OCI-LY1 (cell line): Measurements from ENCODE around the gene NEMF.

ENCODE experiments used
- H2AFZ ChIP-seq: fragments of 200-600 bp; sonication (generic), shearing (Covaris generic); 2 replicates; pipeline ENCODE4 v1.6.0; 2014; ENCODE audit warnings: antibody characterized with exemption, mild to moderate bottlenecking, low read length
- H3F3A ChIP-seq: fragments of 200-600 bp; sonication (generic), shearing (Covaris generic); 2 replicates; pipeline ENCODE4 v1.6.0; 2014; ENCODE audit warnings: mild to moderate bottlenecking, antibody characterized with exemption, low read length, moderate library complexity; ENCODE audit not compliant: insufficient read depth
- H3K27ac ChIP-seq: fragments of 200-600 bp; sonication (generic); 2 replicates; pipeline ENCODE4 v1.5.1; 2014; ENCODE audit warnings: low read length, mixed run types, mild to moderate bottlenecking, low read depth; ENCODE audit not compliant: poor library complexity, severe bottlenecking
- H3K27me3 ChIP-seq: fragments of 200-600 bp; sonication (generic); 2 replicates; pipeline ENCODE4 v1.6.0; 2014; ENCODE audit warnings: antibody characterized with exemption, mild to moderate bottlenecking, low read length, moderate library complexity; ENCODE audit not compliant: insufficient read depth
- H3K36me3 ChIP-seq: fragments of 200-600 bp; sonication (generic); 2 replicates; pipeline ENCODE4 v1.6.1; 2014; ENCODE audit warnings: mild to moderate bottlenecking, antibody characterized with exemption, low read length, moderate library complexity, mixed read lengths; ENCODE audit not compliant: insufficient read depth
- H3K4me1 ChIP-seq: fragments of 200-600 bp; sonication (generic); 2 replicates; pipeline ENCODE4 v1.5.1; 2014; ENCODE audit warnings: mild to moderate bottlenecking, low read length, moderate library complexity; ENCODE audit not compliant: insufficient read depth, severe bottlenecking
- H3K4me2 ChIP-seq: fragments of 200-600 bp; sonication (generic), shearing (Covaris generic); 2 replicates; pipeline ENCODE4 v1.6.1; 2014; ENCODE audit warnings: low read length
- H3K4me3 ChIP-seq: fragments of 200-600 bp; sonication (generic); 2 replicates; pipeline ENCODE4 v1.5.1; 2014; ENCODE audit warnings: low read length, low read depth, mild to moderate bottlenecking, mixed read lengths; ENCODE audit not compliant: poor library complexity, severe bottlenecking
- H3K79me2 ChIP-seq: fragments of 200-600 bp; shearing (Covaris generic); 2 replicates; pipeline ENCODE4 v1.6.1; 2016; ENCODE audit warnings: mixed run types, low read length, mixed read lengths; ENCODE audit not compliant: insufficient read depth
- H3K9ac ChIP-seq: fragments of 200-600 bp; sonication (generic), shearing (Covaris generic); 2 replicates; pipeline ENCODE4 v1.6.1; 2014; ENCODE audit warnings: mild to moderate bottlenecking, low read length, mixed read lengths
- H3K9me2 ChIP-seq: fragments of 200-600 bp; sonication (generic), shearing (Covaris generic); 2 replicates; pipeline ENCODE4 v1.6.1; 2014; ENCODE audit warnings: low read depth, mild to moderate bottlenecking, low read length, mixed read lengths
- H3K9me3 ChIP-seq: fragments of 200-600 bp; shearing (Covaris generic); 2 replicates; pipeline ENCODE4 v1.6.1; 2014; ENCODE audit warnings: low read length, mixed read lengths
- H4K20me1 ChIP-seq: fragments of 200-600 bp; sonication (generic), shearing (Covaris generic); 2 replicates; pipeline ENCODE4 v1.6.0; 2016; ENCODE audit warnings: mild to moderate bottlenecking, low read length; ENCODE audit not compliant: insufficient read depth
- EZH2 ChIP-seq: fragments of 200-600 bp; sonication (generic), shearing (Covaris generic); IDR thresholded peaks from 2 replicates; pipeline ENCODE4 v1.8.0; 2017; ENCODE audit warnings: borderline replicate concordance, mixed run types, mild to moderate bottlenecking, antibody characterized with exemption, low read length, moderate library complexity, mixed read lengths
- TF ChIP-seq, protein P1 (sequence below): fragments of 200-600 bp; sonication (generic), shearing (Covaris generic); IDR thresholded peaks from 2 replicates; pipeline ENCODE4 v1.5.1; 2017; ENCODE audit warnings: mild to moderate bottlenecking, antibody characterized with exemption, low read length, moderate library complexity, mixed read lengths

Gene NEMF

DNA sequence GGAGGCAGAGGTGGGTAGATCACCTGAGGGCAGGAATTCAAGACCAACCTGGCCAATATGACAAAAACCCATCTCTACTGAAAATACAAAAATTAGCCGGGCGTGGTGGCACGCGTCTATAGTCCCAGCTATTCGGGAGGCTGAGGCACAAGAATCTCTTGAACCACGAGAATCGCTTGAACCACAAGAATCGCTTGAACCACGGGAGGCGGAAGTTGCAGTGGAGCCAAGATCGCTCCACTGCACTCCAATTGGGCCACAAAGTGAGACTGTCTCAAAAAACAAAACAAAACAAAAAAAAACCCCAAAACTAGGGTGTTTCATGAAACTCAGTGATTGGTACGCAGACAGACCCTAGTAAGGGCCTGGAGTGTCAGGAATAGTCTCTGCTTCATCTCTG, 33.9 kb upstream of the NEMF start:
- Histone ChIP-seq H3K9me2 (no peaks in the 10 kb centered on the region), H2AFZ (no peak overlapping the region), H4K20me1 (no peaks in the 10 kb centered on the region), H3K9me3 (no peaks in the 10 kb centered on the region), H3K4me2 (peak overlapping the region; percentile 36; the same call in 1 of the 2 replicates), H3K36me3 (no peaks in the 10 kb centered on the region), H3K27ac (peak overlapping the region; percentile 11), H3K9ac (no peak overlapping the region; the same call in 1 of the 2 replicates), H3K79me2 (no peaks in the 10 kb centered on the region), H3F3A (no peaks in the 10 kb centered on the region), H3K4me3 (peak overlapping the region; percentile 16), H3K4me1 (peaks cover 19% of the 10 kb centered on the region), H3K27me3 (no peaks in the 10 kb centered on the region)
- no peak for TF ChIP-seq EZH2

DNA sequence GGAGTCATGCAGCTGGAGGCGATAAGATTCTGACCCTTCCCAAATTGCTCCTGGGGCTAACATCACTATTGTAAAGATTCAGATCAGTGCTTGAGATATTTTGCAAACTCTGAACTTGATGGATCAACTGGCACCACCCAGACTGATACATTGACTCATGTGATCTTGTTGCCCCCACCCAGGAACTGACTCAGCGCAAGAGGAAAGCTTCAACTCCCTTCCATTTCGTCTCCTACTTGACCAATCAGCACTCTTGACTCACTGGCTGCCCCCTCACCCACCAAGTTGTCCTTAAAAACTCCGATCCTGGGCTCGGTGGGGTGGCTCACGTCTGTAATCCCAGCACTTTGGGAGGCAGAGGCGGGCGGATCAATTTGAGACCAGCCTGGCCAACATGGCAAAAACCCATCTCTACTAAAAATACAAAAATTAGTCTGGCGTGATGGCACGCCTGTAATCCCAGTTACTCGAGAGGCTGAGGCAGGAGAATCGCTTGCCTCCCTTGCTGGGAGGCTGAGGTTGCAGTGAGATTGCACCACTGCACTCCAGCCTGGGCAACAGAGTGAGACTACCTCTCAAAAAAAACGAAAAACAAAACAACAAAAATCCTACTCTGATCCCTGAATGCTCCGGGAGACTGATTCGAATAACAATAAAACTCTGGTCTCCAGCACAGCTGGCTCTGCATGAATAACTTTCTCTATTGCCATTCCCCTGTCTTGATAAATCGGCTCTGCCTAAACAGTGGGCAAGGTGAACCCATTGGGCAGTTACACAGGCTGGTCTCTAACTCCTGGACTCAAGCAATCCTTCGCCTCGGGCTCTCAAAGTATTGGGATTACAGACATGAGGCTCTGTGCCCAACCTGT, 30.5 kb upstream of the NEMF start:
- Histone ChIP-seq H3K9ac (no peak overlapping the region), H3K4me1 (peaks cover 28% of the 10 kb centered on the region), H3K4me2 (no peak overlapping the region), H3K36me3 (no peaks in the 10 kb centered on the region), H4K20me1 (no peaks in the 10 kb centered on the region), H3K9me2 (no peaks in the 10 kb centered on the region), H3K9me3 (no peaks in the 10 kb centered on the region), H3K4me3 (no peak overlapping the region), H3K27me3 (no peaks in the 10 kb centered on the region), H2AFZ (no peak overlapping the region), H3F3A (no peaks in the 10 kb centered on the region), H3K79me2 (no peaks in the 10 kb centered on the region), H3K27ac (no peak overlapping the region)
- no peak for TF ChIP-seq EZH2
- TF ChIP-seq, protein P1, sequence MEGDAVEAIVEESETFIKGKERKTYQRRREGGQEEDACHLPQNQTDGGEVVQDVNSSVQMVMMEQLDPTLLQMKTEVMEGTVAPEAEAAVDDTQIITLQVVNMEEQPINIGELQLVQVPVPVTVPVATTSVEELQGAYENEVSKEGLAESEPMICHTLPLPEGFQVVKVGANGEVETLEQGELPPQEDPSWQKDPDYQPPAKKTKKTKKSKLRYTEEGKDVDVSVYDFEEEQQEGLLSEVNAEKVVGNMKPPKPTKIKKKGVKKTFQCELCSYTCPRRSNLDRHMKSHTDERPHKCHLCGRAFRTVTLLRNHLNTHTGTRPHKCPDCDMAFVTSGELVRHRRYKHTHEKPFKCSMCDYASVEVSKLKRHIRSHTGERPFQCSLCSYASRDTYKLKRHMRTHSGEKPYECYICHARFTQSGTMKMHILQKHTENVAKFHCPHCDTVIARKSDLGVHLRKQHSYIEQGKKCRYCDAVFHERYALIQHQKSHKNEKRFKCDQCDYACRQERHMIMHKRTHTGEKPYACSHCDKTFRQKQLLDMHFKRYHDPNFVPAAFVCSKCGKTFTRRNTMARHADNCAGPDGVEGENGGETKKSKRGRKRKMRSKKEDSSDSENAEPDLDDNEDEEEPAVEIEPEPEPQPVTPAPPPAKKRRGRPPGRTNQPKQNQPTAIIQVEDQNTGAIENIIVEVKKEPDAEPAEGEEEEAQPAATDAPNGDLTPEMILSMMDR: no peak

DNA sequence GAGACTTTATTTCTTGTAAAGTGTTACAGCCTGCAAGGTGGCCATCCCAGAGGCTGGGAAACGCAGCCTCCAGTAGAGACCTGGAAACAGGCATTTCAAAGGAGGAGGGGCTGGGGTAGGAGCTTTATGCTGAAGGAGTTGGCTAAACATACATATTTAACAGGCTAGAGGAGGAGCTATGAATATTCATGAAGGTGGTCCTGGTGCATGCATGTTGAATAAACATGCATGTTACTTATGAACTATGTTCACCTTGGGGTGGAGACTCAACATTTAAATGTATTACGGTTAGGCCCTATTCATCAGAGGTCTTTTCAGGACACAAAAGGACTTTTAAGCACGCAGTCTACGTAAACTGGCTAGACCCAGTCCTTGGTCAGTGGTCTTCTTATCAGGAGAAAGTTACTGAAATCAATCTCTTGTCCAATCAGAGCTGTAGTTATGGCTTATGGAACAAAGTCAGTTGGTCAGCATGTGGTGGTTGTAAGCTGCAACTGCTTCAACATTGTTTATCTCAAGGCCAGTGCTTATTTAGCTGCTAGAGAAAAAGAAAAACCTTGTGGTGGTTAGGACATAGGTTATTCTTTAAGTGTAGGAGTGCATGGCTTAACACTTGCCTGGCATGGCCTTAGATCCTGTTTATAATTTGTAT, 28.9 kb upstream of the NEMF start:
- Histone ChIP-seq H3F3A (no peaks in the 10 kb centered on the region), H3K4me1 (peaks cover 22% of the 10 kb centered on the region), H3K27ac (no peak overlapping the region), H2AFZ (no peak overlapping the region), H3K4me2 (no peak overlapping the region), H3K9me3 (no peaks in the 10 kb centered on the region), H3K4me3 (no peak overlapping the region), H3K79me2 (no peaks in the 10 kb centered on the region), H3K36me3 (no peaks in the 10 kb centered on the region), H3K27me3 (no peaks in the 10 kb centered on the region), H4K20me1 (no peaks in the 10 kb centered on the region), H3K9ac (no peak overlapping the region), H3K9me2 (no peaks in the 10 kb centered on the region)
- TF ChIP-seq, protein P1: no peak
- no peak for TF ChIP-seq EZH2
